HG02852 (cell line): ENCODE measurements around the gene LCN9.
"Not testable (repeated sequence)": the region's sequence is repeated elsewhere in the genome, so short reads cannot be mapped to it uniquely, and the experiment has no call there.

Experiments used
- ATAC-seq: cut with Tn5 transposase; IDR thresholded peaks from one replicate; pipeline ENCODE4 v1.9.1; 2021; ENCODE audit warnings: mild to moderate bottlenecking, moderate library complexity; ENCODE audit not compliant: unreplicated experiment

LCN9 gene, protein sequence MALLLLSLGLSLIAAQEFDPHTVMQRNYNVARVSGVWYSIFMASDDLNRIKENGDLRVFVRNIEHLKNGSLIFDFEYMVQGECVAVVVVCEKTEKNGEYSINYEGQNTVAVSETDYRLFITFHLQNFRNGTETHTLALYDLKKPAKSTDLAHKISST

DNA sequence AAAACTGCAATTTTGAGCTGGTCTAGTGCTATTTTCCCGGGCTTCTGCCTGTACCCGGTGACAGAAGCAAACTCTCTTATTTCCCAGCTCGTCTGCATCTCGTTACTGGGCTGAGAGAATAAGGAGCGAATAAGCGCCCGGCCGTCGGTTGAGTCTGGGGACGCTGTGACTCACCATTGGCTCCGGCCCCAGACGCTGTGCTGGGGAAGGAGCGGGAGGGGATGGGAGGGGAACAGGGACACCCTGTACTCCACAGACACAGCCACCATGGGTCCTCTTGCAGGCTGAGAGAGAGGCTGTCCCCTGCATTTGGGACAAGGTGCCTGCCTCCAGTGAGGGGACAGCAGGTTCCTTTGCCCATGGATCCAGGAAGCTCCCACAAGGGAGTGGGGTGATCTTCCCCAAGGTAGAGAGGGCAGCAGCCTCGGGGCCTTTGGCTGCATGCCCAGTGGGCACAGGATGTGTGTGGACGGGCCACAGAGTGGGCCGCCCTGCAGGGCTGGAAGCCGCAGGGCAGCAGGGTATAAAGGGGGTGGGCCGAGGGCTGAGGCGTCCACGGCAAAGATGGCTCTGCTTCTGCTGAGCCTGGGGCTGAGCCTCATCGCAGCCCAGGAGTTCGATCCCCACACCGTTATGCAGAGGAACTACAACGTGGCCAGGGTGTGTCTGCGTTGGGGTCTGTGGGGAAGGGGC lies at the start of gene LCN9:
Gene LCN9 (plus strand): TSS at position 552 of the 693 bp plus-strand sequence. CDS start 13 bp downstream, at position 565.
- ATAC-seq, result no peak

DNA sequence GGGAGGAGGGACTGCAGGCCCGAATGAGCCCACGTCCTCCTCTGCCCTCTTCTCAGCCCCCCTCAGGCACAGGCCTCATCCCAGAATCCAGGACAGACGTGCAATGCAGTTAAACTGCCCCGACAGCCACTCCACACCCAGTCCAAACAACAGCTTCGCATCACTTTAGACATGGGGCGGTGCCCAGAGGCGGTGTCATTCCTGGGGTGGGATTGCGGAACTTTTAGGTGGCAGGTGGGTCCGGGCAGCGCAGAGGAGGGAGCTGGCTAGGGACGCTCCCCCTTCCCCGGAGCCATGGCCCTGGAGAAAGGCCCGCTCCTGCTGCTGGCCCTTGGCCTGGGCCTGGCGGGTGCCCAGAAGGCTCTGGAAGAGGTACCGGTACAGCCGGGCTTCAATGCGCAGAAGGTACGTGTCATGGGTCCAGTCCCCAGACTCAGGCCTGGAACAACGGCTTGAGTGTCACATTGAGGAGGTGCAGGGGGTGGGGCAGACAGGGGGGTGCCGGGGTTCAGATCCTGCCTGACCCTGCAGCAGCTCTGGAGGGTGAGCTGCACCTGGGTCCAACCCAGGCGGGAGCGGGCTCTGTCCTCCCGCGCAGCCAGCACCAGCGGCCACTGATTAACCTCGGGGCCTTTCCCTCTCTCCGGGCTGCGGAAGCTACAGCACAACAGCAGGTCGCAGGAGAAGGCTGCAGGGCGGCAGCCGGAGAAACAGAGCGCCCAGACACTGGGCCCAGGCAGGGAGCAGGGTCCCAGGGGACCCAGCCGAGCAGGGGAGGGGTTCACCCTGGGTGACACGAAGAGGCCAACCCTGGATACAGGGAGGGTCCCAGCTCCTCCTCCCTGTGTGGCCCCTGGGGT lies 48.9 kb upstream of the LCN9 start:
- ATAC-seq, result no peak

DNA sequence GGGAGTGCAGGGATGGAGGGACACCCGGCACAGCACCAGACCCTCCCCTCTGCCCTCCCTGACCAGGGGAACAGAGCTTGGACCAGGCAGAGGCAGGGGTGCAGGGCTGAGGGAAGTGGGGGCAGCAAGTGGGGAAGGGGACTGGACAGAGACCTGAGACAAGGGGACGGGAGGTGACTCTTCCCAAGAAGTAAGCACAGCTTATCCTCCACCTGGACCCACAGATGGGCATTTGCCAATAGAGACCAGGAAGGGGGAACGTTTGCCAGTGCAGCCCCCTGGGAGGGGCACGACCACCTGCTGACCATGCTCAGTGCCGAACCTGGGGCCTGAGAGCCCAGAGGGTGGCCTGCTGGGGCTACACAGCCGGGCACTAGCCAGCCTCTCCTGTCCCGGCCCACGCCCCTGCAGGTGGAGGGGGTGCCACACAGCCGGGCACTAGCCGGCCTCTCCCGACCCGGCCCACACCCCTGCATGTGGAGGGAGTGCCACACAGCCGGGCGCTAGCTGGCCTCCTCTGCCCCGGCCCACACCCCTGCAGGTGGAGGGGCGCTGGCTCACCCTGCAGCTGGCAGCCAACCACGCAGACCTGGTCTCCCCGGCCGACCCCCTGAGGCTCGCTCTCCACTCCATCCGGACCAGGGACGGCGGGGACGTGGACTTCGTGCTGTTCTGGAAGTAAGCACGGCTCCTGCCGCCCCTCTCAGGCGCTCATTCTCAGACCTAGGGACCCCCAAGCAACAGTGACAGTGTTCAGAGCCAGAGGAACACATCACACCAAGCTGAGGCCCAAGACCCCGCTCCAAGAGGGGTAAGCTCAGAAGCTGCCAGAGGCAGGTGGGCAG lies 48.1 kb upstream of the LCN9 start:
- no peak for ATAC-seq

DNA sequence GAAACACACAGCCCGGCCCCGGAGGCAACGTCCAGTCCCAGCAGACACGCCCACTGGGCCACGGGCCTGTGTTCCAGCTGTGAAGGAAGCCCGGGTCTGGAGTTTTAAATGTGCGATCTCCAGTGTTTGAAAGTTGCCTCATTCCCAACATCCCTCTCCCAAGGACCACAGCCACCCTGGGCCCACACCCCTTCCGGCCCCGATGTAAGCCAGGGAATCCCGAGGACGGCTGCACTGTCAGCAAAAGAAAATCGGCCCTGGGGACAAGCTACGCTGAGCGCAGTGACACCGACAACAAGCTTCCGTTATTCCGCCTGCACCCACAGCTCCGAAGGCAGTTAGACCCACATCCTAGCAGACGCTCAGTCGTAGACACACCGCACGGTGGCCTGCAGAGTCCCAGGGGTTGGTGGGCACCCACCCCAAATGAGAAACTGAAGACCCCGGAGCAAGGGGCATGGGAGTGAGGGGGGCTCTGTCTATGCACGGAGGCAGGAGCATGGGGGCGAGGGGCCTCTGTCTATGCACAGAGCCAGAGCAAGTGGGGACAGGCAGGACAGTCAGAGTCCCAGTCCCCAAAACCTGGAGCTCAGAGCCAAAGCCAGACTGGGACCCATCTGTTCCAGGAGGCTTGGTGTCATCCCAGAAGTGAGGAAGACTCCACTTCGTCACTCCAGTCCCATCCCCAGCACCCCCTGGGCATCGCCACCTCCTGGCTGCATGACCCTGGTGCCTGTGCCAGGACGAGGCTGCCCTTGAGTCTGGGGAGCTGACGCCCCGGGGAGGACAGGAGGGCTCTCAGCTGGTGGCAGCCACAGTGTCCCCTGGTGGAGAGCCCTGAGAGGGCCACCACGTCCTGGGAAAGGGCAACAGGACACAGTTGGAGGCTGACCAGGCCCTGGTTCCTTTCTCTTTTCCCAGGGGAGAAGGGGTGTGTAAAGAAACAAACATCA lies 47.2 kb upstream of the LCN9 start:
- ATAC-seq, result no peak

DNA sequence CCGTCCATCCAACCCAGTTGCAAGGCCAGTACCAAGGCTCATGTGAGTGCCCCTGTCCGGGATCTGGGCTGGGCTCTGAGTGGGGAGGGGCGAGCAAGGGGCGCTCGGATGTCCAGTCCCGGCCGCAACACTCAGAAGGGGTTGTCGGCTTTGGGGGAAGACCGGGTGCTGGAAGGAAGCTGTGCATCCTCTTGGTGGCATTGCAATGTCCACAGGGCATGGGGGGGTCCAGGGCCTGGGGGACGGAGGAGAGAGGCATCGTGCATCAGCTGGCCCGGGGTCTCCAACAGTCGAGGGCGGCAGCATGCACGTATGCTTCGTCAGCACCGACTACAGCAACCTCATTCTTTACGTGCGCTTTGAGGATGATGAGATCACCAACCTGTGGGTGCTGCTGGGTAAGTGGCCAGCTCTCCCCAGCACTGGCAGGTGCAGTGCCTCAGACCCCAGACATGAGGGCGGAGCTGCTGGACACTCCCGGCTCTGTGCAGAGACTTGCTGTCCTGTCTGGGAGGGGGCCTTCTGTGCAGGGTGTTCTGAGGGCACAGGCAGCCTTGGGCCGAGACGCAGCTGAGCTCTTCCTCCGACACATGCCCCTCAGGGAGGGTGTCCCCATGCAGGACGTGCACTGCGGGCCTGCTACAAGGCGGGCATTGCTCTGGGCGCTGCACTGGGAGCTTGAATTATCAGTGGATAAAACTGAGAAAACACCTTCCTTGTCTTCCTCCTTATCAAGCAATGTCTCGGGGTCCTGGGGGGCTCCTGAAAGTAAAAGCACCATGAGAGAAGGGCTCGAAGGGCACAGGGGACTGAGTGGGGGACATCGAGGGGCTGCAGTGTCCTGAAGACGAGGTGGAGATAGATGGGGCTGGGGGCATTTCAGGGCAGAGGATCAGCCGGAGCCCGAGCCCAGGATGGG lies 46.2 kb upstream of the LCN9 start:
- no peak for ATAC-seq

DNA sequence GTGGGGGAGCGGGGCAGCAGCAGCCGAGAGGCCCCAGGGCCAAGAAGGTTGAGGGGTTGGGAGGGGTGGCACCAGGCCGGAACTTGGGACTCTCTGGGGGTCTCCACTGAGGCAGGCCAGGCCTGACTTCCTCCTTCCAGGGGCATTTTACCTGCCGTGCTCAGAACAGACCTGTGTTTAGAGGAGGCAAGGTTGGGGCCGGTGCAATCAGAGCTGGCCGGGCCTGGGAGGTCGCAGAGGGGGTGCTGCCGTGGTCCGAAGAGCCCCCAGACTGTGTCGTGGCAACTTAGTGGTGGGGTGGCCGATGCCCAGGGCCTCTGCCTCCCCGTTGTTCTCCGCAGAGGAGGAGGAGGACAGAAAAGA lies 45.6 kb upstream of the LCN9 start:
- ATAC-seq, result no peak

DNA sequence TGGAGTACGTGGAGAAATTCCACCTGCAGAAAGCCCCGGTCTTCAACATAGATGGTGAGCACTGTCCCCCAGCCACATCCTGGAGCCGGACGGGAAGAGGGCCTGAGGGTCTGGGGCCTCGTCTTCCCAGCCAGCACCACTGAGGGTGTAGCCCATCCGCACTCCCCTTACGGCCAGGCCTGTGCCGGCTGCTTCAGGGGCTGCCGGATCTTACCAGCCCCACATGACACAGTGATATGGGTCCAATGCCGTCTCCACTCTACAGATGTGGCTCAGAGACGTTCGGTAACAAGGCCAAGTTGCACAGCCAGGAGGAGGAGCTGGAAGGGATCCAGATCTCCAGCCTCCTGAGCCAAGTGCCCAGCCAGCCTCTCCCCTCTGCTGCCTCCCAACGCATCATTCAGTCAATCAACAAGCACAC lies 45.1 kb upstream of the LCN9 start:
- ATAC-seq, result no peak

DNA sequence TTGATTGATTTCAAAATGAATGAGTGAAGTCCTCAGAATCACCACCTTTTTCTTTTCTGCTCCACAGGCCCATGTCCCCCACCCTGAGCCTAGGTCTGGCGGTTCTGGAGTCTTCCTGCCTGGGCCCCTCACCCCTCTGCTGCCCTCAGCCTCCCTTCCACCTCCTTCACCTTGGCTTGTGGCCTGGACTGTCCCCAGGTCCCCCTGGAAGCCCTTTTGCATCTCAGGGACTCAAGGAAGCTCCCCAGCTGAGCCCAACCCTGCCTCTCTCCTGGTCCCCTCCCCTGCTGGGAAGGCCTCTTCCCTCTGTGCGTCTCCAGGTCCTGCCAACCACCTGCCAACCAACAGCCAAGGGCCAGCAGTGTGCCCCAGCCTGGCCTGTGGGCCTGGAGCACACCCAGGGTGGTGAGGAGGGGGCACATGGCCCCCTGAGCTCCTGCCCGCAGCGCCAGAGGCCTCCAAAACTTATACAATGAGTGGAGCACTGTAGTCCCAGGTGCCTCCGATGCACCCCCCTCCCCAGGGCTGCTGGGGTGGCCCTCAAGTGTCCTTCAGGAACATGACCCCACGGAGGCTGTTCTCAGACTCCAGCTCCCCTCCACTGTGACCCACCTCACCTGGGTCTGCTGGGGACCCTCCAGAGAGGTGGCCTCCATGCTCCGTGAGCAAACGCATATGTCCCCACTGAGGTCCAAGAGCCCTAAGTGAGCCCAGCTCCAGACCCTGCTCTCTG lies 44.1 kb upstream of the LCN9 start:
- ATAC-seq, result no peak

DNA sequence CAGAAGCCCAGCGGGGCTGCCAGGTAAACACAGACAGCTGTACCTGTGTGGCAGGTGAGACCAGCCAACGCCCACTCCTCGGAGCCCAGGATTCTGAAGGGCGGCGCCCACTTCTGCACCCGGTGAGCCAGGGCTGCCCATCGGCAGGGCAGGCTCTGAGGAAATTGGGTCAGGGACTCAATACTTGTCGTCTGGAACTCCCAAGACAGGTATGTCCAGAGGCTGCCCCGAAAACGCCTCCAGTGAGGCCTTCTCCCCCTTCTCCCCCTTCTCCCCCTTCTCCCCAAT lies 43.6 kb upstream of the LCN9 start:
- no peak for ATAC-seq

DNA sequence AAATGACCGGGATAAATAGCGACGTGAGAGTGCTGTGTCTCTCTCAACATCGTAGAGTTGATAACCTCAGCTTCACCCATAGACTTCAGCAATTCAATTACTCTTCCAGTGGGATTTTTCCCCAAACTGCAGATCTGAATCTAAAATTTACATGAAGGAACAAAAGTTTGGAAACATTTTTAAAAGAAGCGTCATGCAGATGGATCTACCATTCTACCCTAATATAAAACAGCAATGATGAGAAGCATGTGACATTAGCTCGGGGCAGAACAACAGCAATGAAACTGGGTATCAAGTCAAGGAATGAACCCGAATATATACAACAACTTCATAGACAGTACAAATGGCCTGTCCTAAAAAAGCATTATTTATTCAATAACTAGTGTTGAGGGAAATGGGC lies 42.6 kb upstream of the LCN9 start:
- no peak for ATAC-seq

DNA sequence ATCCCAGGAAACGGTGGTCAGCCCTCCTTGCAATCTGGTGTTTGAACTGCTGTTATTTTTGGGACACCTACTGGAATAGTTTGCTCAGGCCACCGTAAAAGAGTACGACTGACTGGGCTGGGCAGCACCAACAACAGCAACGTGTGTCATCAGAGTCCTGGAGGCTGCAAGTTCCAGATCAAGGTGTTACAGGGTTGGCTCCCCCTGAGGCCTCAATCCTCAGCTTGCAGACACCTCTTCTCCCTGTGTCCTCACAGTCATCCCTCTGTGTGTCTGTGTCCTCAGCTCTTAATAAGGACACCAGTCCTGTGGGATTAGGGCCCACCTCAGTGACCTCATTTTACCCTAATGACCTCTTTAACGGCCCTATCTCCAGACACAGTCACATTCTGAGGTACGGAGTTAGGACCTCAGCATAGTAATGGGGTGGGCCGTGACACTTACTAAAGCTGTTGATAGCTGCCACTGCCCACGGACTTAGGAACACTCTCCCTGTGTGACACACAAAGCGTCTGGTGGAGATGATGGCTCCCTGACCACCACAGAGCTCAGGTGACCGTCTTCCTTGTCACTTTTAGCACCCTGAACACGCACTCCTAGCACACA lies 40.6 kb upstream of the LCN9 start:
- ATAC-seq, result no peak

DNA sequence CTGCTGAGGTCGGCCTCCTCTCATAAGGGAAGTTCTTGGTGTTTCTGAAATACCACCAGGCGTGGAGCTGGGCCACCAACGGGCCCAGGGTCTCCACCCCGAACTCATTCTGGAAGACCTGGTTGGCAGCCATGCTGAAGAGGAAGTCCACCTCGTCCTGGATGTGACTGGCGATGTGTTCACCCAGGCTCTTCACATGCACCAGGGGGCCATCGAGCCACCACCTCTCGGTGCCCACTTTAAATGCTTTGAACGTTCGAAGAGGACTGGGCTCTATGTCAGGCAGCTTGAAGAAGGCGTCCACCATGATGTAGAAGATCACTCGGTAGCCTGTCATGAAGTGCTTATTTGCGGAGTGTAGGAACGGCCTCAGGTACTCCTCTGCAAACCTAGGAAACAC lies 38.8 kb upstream of the LCN9 start:
- no peak for ATAC-seq

DNA sequence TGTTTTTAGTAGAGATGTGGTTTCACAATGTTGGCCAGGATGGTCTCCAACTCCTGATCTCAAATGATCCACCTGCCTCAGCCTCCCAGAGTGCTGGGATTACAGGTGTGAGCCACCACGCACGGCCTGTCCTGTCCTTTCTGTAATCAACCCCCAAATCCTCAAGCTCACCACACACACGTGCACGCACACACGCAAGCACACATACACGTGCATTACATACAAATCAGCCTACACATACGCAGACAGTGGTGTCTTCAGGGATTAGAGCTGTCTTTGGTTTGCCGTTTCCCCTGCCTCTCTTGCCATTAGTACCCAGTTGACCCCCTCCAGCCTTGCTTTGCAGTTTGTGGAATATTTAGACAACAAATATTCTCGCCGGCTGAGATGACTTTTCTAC lies 30.3 kb upstream of the LCN9 start:
- ATAC-seq, result no peak

DNA sequence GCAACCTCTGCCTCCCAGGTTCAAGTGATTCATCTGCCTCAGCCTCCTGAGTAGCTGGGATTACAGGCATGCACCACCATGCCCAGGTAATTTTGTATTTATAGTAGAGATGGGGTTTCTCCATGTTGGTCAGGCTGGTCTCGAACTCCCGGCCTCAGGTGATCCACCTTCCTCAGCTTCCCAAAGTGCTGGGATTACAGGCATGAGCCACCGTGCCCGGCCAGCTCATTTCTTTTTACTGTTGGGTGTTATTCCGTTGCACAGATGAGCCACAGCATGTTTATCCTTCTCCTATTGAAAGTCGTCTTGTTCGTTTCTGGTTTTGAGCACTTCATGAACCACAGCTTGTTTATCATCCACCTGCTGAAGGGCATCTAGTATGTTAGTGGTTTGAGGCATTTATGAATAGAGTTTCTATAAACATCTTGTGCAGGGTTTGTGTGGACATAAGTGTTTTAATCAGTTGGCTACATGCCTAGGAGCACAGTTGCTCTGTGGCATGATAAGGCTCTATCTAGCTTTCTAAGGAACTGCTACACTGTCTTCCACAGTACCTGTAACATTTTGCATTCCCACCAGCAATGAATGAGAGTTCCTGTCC lies 26.1 kb upstream of the LCN9 start:
- not testable (repeated sequence) for ATAC-seq

DNA sequence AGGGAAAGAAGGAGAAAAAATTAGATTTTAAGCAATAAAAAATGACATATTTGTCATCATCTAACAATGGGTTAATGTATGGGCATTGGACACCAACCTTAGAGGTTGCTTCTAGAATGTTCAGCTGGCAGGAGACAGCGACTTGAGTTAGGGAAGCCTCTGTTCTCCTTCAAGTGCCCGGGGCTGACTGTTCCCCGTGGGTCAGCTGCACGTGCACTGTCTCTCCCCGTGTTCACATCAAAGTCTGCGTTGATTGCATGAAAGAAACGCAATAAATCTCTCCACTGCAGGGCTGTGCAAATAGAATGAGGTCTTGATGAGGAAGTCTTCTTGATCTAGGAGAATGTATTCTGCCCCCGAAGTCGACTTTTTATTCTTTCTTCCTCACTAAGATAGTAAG lies 23.9 kb upstream of the LCN9 start, which contains the start of gene GLT6D1:
Gene GLT6D1 (minus strand): TSS at position 345 of the 400 bp plus-strand sequence. CDS start 353 bp downstream, outside the sequence.
- ATAC-seq, result no peak

DNA sequence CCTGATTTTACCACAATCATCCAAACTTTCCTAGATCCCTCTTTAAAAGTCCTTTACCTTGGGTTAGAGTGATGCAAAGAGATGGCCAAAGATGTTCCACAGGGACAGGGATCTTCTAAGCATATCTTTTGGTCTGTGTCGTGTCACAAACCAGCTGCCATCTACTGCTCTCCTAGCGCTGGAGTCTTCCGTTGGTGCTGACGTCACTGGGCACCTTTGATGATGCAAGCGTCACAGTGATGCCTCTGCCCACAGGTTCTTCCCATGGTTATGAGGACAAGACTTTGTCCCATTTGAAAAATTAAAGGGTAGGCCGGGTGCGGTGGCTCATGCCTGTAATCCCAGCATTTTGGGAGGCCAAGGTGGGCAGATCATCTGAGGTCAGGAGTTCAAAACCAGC lies 22.1 kb upstream of the LCN9 start:
- ATAC-seq, result no peak

DNA sequence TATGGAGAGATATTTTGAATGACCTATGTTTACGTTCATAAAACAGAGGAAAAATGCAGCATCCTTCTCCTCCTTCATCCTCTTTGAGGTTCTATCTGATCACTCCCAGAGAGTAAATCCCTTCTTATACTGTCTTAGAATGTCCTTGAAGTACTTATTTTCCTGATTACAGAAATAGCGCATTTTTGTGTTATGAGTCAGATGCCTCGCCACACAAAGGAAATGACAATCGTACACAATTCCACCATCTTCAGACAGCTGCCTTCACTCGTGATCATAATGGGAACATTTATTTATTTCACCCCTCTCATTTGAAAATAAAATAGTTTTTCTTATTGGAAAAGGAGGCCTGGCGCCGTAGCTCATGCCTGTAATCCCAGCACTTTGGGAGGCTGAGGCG lies 21.4 kb upstream of the LCN9 start:
- ATAC-seq, result no peak
